Memory B cell (primary cell): ENCODE results near the gene RINL.
A peak's percentile ranks its signal among the peaks of the same experiment; 100 is the strongest.
"Not testable (repeated sequence)": the region's sequence is repeated elsewhere in the genome, so short reads cannot be mapped to it uniquely, and the experiment has no call there.

Source experiments
- ATAC-seq: fragments of 150-1000 bp; cut with Tn5 transposase; 2 replicates; pipeline ENCODE4 v1.10.0; 2021; ENCODE audit warnings: low read depth, mild to moderate bottlenecking, moderate library complexity
- DNase-seq, 2 donors: peaks; one replicate each; pipeline ENCODE4 v3.0.0; 2022; ENCODE audit warnings: low spot score in 2 of 2
- H3K27ac Mint-ChIP-seq: one replicate; pipeline ENCODE4 v1.8.0; 2022; ENCODE audit warnings: mild to moderate bottlenecking, moderate library complexity, mixed read lengths
- H3K27me3 Mint-ChIP-seq: one replicate; pipeline ENCODE4 v1.8.0; 2022; ENCODE audit warnings: mixed read lengths
- H3K36me3 Mint-ChIP-seq: one replicate; pipeline ENCODE4 v1.8.0; 2022; ENCODE audit warnings: mild to moderate bottlenecking, mixed read lengths
- H3K4me1 Mint-ChIP-seq: one replicate; pipeline ENCODE4 v1.8.0; 2022; ENCODE audit warnings: mixed read lengths
- H3K4me3 Mint-ChIP-seq: one replicate; pipeline ENCODE4 v1.8.0; 2022; ENCODE audit warnings: mild to moderate bottlenecking, moderate library complexity, mixed read lengths
- H3K9me3 Mint-ChIP-seq: one replicate; pipeline ENCODE4 v1.8.0; 2022; ENCODE audit warnings: mixed read lengths

Gene RINL

DNA sequence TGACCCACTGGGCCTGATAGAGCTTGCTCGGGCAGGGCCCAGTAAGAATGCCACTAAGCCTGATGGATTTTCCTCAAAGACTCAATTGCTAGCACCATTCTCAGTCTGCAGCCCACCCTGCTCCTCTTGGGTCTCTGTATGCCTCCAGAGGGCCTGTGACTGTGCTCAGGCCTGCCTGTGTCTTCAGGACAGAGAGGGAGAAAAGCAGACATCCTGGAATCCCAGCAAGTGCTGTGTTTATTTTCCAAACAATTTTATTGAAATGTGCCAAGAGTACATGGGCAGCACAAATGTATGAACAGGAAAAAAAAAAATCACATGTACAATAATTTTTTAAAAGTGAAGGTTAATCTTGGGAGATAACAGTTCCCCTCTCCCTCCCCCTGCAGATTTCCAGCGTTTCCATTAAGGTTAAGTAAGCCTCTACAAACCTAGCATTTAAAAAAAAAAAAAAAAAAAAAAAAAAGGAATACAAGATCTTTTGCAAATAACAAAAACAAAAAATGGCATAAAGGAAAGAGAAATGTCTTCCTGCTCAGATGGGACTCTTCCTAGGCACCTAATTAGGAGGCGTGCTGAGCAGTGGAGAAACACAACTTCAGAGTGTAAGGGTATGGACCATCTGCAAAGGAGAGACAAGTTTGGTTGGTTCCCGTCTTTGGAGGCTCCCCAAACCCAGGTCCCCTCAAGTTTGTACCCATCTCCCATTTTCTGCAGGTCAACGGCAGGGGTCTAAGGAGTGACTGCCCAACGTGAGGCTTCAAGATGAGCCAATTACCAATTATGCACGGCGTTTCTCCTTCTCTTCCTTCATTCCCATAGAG is 41.7 kb downstream of the RINL start:
- peaks cover 10% of the 10 kb centered on the region for H3K4me1 Mint-ChIP-seq
- H3K9me3 Mint-ChIP-seq = no peaks in the 10 kb centered on the region
- no peak overlapping the region for H3K4me3 Mint-ChIP-seq
- DNase-seq = no peak
- H3K27ac Mint-ChIP-seq = no peak overlapping the region
- peaks cover 17% of the 10 kb centered on the region for H3K36me3 Mint-ChIP-seq
- no peaks in the 10 kb centered on the region for H3K27me3 Mint-ChIP-seq
- no peak for ATAC-seq

DNA sequence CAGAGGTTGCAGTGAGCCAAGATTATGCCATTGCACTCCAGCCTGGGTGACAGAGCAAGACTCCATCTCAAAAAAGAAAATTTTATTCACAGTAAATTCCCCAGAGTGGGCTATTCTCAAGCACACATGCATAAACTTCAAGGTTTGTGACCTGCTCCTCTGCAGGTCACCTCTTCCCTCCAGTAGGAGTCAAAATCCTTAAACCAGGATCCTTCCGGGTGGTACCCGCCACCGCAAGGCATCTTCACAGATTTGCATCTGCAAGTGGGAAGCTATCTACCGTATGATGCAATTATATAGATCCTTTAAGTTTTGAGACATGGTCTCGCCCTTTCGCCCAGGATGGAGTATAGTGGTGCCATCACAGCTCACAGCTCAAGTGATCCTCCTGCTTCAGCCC is 43.5 kb downstream of the RINL start:
- no peak for DNase-seq
- Mint-ChIP-seq H3K27ac (no peak overlapping the region), H3K4me1 (peaks cover 14% of the 10 kb centered on the region), H3K36me3 (peaks cover 16% of the 10 kb centered on the region), H3K27me3 (no peaks in the 10 kb centered on the region), H3K9me3 (no peaks in the 10 kb centered on the region), H3K4me3 (no peak overlapping the region)
- no peak for ATAC-seq

DNA sequence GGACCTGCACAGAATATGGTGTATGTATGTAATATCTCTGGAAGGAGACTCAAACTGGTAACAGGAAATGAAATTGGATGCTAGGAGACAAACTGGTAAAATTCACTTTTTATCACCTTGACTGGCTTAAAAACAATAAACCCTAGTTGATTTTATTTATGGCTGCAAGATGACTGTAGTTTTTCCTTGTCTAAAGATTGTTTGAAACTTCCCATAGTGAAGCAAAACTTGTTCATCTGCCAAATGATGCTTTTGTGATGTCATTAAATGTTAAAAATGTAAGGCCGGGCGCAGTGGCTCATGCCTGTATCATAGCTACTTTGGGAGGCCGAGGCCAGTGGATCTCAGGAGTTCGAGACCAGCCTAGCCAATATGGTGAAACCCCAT is 44.0 kb downstream of the RINL start:
- H3K4me3 Mint-ChIP-seq = no peak overlapping the region
- ATAC-seq = no peak
- H3K27ac Mint-ChIP-seq = no peak overlapping the region
- peaks cover 14% of the 10 kb centered on the region for H3K4me1 Mint-ChIP-seq
- no peaks in the 10 kb centered on the region for H3K9me3 Mint-ChIP-seq
- H3K27me3 Mint-ChIP-seq = no peaks in the 10 kb centered on the region
- peaks cover 14% of the 10 kb centered on the region for H3K36me3 Mint-ChIP-seq
- DNase-seq = no peak

- no peak for ATAC-seq
- peaks cover 16% of the 10 kb centered on the region for H3K4me1 Mint-ChIP-seq
- H3K27ac Mint-ChIP-seq = no peak overlapping the region
- H3K4me3 Mint-ChIP-seq = no peak overlapping the region
- no peak for DNase-seq
- H3K9me3 Mint-ChIP-seq = no peaks in the 10 kb centered on the region
- H3K36me3 Mint-ChIP-seq = peaks cover 11% of the 10 kb centered on the region
- H3K27me3 Mint-ChIP-seq = no peaks in the 10 kb centered on the region
Measured at GRCh38 chr19:38833092-38833425, 45.0 kb downstream of the RINL start.

DNA sequence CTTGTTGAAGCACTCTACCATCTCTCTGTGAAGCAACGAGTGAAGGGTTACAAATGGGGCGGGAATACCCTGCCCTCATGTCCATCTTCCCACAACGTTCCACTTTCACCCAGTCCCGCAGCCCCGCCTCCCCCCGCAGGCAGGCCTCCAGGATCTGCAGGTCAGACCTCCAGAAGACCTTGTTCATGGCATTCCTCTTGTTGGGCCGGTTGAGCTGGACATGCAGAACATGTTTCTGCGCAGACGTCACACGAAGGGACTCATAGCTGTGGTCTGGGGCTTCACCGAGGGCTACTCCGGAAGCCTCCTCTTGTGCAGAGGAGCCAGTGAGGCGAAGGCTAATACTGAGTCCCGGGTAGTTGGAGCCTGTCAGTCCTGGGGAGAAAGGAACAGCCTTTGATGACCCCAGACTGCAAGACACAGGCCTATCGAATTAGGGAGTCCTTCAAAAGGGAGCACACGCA is 46.9 kb downstream of the RINL start:
- H3K4me1 Mint-ChIP-seq = peaks cover 16% of the 10 kb centered on the region
- peak overlapping the region; percentile 89 for H3K27ac Mint-ChIP-seq
- H3K4me3 Mint-ChIP-seq = peak overlapping the region; percentile 97
- H3K27me3 Mint-ChIP-seq = no peaks in the 10 kb centered on the region
- ATAC-seq (peak; percentile 8), DNase-seq (no peak)
- peaks cover 10% of the 10 kb centered on the region for H3K36me3 Mint-ChIP-seq
- no peaks in the 10 kb centered on the region for H3K9me3 Mint-ChIP-seq

GRCh38 chr19:38830039-38830733 is 47.9 kb downstream of the RINL start:
- H3K4me1 Mint-ChIP-seq = peaks cover 16% of the 10 kb centered on the region
- no peak for DNase-seq
- H3K27ac Mint-ChIP-seq = no peak overlapping the region

GRCh38 chr19:38829203-38829602 is 48.9 kb downstream of the RINL start:
- H3K9me3 Mint-ChIP-seq, H3K27ac Mint-ChIP-seq, ATAC-seq, H3K36me3 Mint-ChIP-seq, DNase-seq, H3K27me3 Mint-ChIP-seq: not testable (repeated sequence)
- Mint-ChIP-seq H3K4me1 (peaks cover 19% of the 10 kb centered on the region), H3K4me3 (peak overlapping the region; percentile 27)

More at GRCh38 chr19:38830039-38830733, 47.9 kb downstream of the RINL start:
- Mint-ChIP-seq H3K36me3 (peaks cover 10% of the 10 kb centered on the region), H3K4me3 (peak overlapping the region; percentile 97), H3K9me3 (no peaks in the 10 kb centered on the region), H3K27me3 (no peaks in the 10 kb centered on the region)
- no peak for ATAC-seq

DNA sequence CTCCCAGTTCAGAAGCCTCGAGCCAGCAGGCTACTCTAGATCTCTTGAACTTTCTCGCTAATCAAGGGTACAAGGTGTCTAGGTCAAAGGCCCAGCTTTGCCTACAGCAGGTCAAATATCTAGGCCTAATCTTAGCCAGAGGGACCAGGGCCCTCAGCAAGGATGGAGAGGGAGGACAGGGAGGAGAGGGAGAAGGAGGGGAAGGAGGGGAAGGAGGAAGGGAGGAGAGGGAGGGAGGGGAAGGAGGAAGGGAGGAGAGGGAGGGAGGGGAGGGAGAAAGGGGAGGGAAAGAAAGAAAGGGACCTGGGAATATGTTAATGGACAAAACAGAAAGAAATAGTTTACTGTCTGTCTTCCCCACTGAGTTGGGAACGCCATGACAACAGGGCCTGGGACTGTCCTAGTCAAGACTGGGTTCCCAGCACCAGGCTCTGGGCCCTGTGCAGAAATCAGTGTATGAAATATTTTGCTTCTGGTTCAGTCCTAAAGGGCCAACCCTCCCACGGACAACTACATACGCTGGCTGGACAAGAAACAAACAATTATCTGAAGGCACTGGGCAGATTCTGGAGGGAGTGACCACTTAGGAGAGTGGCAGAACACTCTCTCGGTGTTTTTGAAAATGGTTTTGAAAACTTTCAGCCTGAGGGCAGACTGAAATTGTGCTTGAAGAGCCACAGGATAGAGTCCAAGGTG is 51.1 kb downstream of the RINL start:
- ATAC-seq (no peak), DNase-seq (no peak)
- Mint-ChIP-seq H3K9me3 (no peaks in the 10 kb centered on the region), H3K27ac (no peak overlapping the region), H3K27me3 (no peaks in the 10 kb centered on the region), H3K36me3 (peaks cover 21% of the 10 kb centered on the region), H3K4me1 (peaks cover 16% of the 10 kb centered on the region), H3K4me3 (no peak overlapping the region)

DNA sequence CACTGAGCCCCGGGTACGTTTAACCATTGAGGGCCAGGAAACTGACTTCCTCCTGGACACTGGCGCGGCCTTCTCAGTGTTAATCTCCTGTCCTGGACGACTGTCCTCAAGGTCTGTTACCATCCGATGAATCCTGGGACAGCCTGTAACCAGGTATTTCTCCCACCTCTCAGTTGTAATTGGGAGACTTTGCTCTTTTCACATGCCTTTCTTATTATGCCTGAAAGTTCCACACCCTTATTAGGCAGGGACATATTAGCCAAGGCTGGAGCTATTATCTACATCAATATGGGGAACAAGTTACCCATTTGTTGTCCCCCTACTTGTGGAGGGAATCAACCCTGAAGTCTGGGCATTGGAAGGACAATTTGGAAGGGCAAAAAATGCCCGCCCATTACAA is 52.1 kb downstream of the RINL start:
- DNase-seq, H3K9me3 Mint-ChIP-seq, H3K27me3 Mint-ChIP-seq, H3K4me3 Mint-ChIP-seq, H3K27ac Mint-ChIP-seq, ATAC-seq: not testable (repeated sequence)
- H3K4me1 Mint-ChIP-seq = peaks cover 11% of the 10 kb centered on the region
- H3K36me3 Mint-ChIP-seq = peaks cover 22% of the 10 kb centered on the region

DNA sequence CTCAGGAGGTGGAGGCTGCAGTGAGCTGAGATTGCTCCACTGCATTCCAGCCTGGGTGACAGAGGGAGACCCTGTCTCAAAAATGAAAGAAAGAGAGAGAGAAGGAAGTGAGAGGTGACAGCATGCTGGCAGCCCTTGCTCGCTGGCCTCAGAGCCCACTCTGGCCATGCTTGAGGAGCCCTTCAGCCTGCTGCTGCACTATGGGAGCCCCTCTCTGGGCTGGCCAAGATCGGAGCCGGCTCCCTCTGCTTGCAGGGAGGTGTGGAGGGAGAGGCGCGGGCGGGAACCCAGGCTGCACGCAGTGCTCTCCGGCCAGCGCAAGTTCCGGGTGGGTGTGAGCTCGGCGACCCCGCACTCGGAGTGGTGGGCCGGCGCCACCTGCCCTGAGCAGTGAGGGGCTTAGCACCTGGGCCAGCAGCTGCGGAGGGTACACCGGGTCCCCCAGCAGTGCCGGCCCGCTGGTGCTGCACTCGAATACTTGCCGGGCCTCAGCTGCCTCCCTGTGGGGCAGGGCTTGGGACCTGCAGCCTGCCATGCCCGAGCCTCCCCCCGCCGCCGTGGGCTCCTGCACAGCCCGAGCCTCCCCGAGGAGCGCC is 56.7 kb downstream of the RINL start:
- not testable (repeated sequence) for H3K9me3 Mint-ChIP-seq

GRCh38 chr19:38819231-38819920 is 58.7 kb downstream of the RINL start:
- Mint-ChIP-seq H3K4me3 (no peak overlapping the region), H3K27ac (no peak overlapping the region), H3K4me1 (peaks cover 7% of the 10 kb centered on the region), H3K36me3 (peaks cover 37% of the 10 kb centered on the region), H3K9me3 (no peaks in the 10 kb centered on the region), H3K27me3 (no peaks in the 10 kb centered on the region)
- no peak for DNase-seq
- no peak for ATAC-seq

More for the DNA sequence above, 56.7 kb downstream of the RINL start:
- H3K4me3 Mint-ChIP-seq, ATAC-seq, DNase-seq, H3K27me3 Mint-ChIP-seq, H3K4me1 Mint-ChIP-seq, H3K27ac Mint-ChIP-seq: not testable (repeated sequence)
- H3K36me3 Mint-ChIP-seq = peaks cover 28% of the 10 kb centered on the region
